Spleen (tissue), 11 donors: ENCODE measurements around the gene DTL. TPM values are rescaled to one million over a fixed set of nuclear protein-coding genes. Genes with fewer than 3 reads are reported as not detected.

ENCODE experiments used
- DNase-seq: peaks from one replicate; pipeline ENCODE4 v3.0.0-alpha.2; 2020
- H3K27ac ChIP-seq, 8 donors: fragments of 200-600 bp; sonication (generic) in 7 of 8; 1 replicate in 4 of 8; 2 replicates in 4 of 8; pipeline versions ENCODE4 v1.5.0 to v1.8.0; 2016 to 2021; ENCODE audit warnings: inconsistent platforms in 4 of 8, mild to moderate bottlenecking in 4 of 8, moderate library complexity in 1 of 8
- H3K27me3 ChIP-seq, 7 donors: fragments of 200-600 bp; sonication (generic) in 6 of 7; replicated peaks in 1 of 7; 1 replicate in 4 of 7; 2 replicates in 3 of 7; pipeline versions ENCODE4 v1.5.0 to v1.8.0; 2016 to 2021; ENCODE audit warnings: inconsistent platforms in 3 of 7, mild to moderate bottlenecking in 1 of 7
- H3K36me3 ChIP-seq, 6 donors: fragments of 200-600 bp; sonication (generic) in 5 of 6; 1 replicate in 4 of 6; 2 replicates in 2 of 6; pipeline versions ENCODE4 v1.5.0 to v1.8.0; 2016 to 2021; ENCODE audit warnings: inconsistent platforms in 2 of 6
- H3K4me1 ChIP-seq, 6 donors: fragments of 200-600 bp; sonication (generic) in 5 of 6; 1 replicate in 3 of 6; 2 replicates in 3 of 6; pipeline versions ENCODE4 v1.5.0 to v1.8.0; 2016 to 2021; ENCODE audit warnings: inconsistent platforms in 3 of 6
- H3K4me3 ChIP-seq, 8 donors: fragments of 200-600 bp; sonication (generic) in 7 of 8; 1 replicate in 4 of 8; 2 replicates in 4 of 8; pipeline versions ENCODE4 v1.5.0 to v1.8.0; 2016 to 2021; ENCODE audit warnings: inconsistent platforms in 4 of 8, mild to moderate bottlenecking in 4 of 8, moderate library complexity in 2 of 8
- H3K9me3 ChIP-seq, 8 donors: fragments of 200-600 bp; sonication (generic) in 7 of 8; 1 replicate in 4 of 8; 2 replicates in 4 of 8; pipeline versions ENCODE4 v1.5.0 to v1.8.0; 2016 to 2021; ENCODE audit warnings: inconsistent platforms in 4 of 8
- CTCF ChIP-seq, 11 experiments: fragments of 200-600 bp in 7 of 11; fragments of 450-650 bp in 4 of 11; sonication (generic) in 4 of 11; IDR thresholded peaks in 8 of 11; conservative IDR thresholded peaks in 3 of 11; 1 replicate in 7 of 11; 2 replicates in 4 of 11; pipeline versions ENCODE4 v1.4.0 to v1.8.0; 2016 to 2021; ENCODE audit warnings: antibody characterized with exemption in 11 of 11, inconsistent platforms in 4 of 11, mild to moderate bottlenecking in 1 of 11
- POLR2A ChIP-seq, 3 donors: fragments of 450-650 bp; IDR thresholded peaks; one replicate each; pipeline ENCODE4 v1.5.1; 2017; ENCODE audit warnings: antibody characterized with exemption in 3 of 3, mild to moderate bottlenecking in 1 of 3
- POLR2AphosphoS5 ChIP-seq, 3 donors: sonication (generic); formaldehyde crosslinking; IDR thresholded peaks; one replicate each; pipeline ENCODE4 v1.5.1; 2017; ENCODE audit warnings: antibody characterized with exemption in 3 of 3
- WGBS, 5 donors: extraction: QIAGEN DNeasy Blood & Tissue Kit in 3 of 5; methylation state at CpG; one replicate each; pipeline versions ENCODE4 v1.1.5 to v1.1.7; 2013 to 2018; 5-methylcytosine and 5-hydroxymethylcytosine counted together
- intact Hi-C: fragments of 100-400 bp; cut with DNase I; formaldehyde crosslinking; loops from one replicate; pipeline ENCODE4 v1.15.0; 2023; ENCODE audit warnings: low total_unique reads
- polyA plus RNA-seq, 3 donors: library from polyadenylated mRNA; stranded (reverse); fragments of 200-250 nt; gene quantifications; one replicate each; pipeline ENCODE4 v1.2.1, GENCODE V29; 2013
- total RNA-seq, 7 donors: library from RNA; depleted of rRNA in 3 of 7; stranded (reverse); fragments of >200 nt in 3 of 7; fragmentation: NEBNext Ultra II Directional in 4 of 7; extraction: Animal tissue kit (Norgen Biotek cat#: 25700) in 4 of 7; gene quantifications; one replicate each; pipeline versions ENCODE4 v1.1.0 to v1.2.1, GENCODE V29; 2016 to 2021
- donor health status: healthy with polysubstance abuse.
- donor health status: DM: no; HTN: no; CAD: no; lungs with moderate emphysema.
- donor health status: DM: no; HTN: no; CAD: no.
- donor health status: Bipolar disorder and iron deficiency.
- donor health status: healthy.
- donor health status: DM: no; HTN: no; CAD: no.
- donor health status: DM: yes; HTN: yes; CAD: no.

Gene DTL
- total and polyA plus RNA-seq, 10 donors: 0.76 to 15.7 (median 9.2) TPM

- DNase-seq: no peak
- TF ChIP-seq POLR2A (IDR thresholded peaks at IDR 0.05) (no peak), CTCF (IDR thresholded peaks at IDR 0.05 in 8 of 11, conservative IDR thresholded peaks at IDR 0.05 in 3 of 11) (no peak), POLR2AphosphoS5 (IDR thresholded peaks at IDR 0.05) (no peak)
- Histone ChIP-seq H3K36me3 (no peaks in the 10 kb centered on the region), H3K4me3 (no peak overlapping the region), H3K9me3 (no peaks in the 10 kb centered on the region), H3K27me3 (no peaks in the 10 kb centered on the region), H3K4me1 (no peaks in the 10 kb centered on the region), H3K27ac (no peak overlapping the region)
- WGBS, 5 donors: 71 to 87% (median 87%) methylated on average over 7 of the region's 7 CpGs
- intact Hi-C loops: no loop called here
Observed at GRCh38 chr1:212118167-212118871, 82.8 kb downstream of the DTL start.

GRCh38 chr1:212118872-212119260 lies 83.3 kb downstream of the DTL start:
- intact Hi-C loops: no loop called here
- H3K27ac ChIP-seq: no peak overlapping the region

GRCh38 chr1:212119397-212119837 lies 83.9 kb downstream of the DTL start:
- Histone ChIP-seq H3K36me3 (no peaks in the 10 kb centered on the region), H3K27ac (no peak overlapping the region), H3K4me1 (peaks cover 0 to under 1% (median 0%) of the 10 kb centered on the region in 6 donors), H3K27me3 (no peaks in the 10 kb centered on the region), H3K4me3 (no peak overlapping the region), H3K9me3 (no peaks in the 10 kb centered on the region)
- 82 to 92% (median 89%) methylated on average over 5 of the region's 5 CpGs for WGBS, 5 donors
- no peak for DNase-seq
- intact Hi-C loops: no loop called here
- TF ChIP-seq POLR2A (IDR thresholded peaks at IDR 0.05) (no peak), POLR2AphosphoS5 (IDR thresholded peaks at IDR 0.05) (no peak), CTCF (IDR thresholded peaks at IDR 0.05 in 8 of 11, conservative IDR thresholded peaks at IDR 0.05 in 3 of 11) (no peak)

More at GRCh38 chr1:212118872-212119260, 83.3 kb downstream of the DTL start:
- H3K36me3 ChIP-seq: no peaks in the 10 kb centered on the region
- no peak for TF ChIP-seq CTCF (IDR thresholded peaks at IDR 0.05 in 8 of 11, conservative IDR thresholded peaks at IDR 0.05 in 3 of 11)
- TF ChIP-seq POLR2AphosphoS5 (IDR thresholded peaks at IDR 0.05): no peak
- TF ChIP-seq POLR2A (IDR thresholded peaks at IDR 0.05): no peak
- no peaks in the 10 kb centered on the region for H3K9me3 ChIP-seq
- 76 to 86% (median 84%) methylated on average over 2 of the region's 2 CpGs for WGBS, 5 donors
- no peak for DNase-seq
- no peaks in the 10 kb centered on the region for H3K4me1 ChIP-seq
- no peak overlapping the region for H3K4me3 ChIP-seq
- H3K27me3 ChIP-seq: no peaks in the 10 kb centered on the region

- no peak overlapping the region for H3K27ac ChIP-seq
- intact Hi-C loops: no loop called here
- peaks cover 0 to 5% (median under 1%) of the 10 kb centered on the region in 6 donors for H3K4me1 ChIP-seq
- no peaks in the 10 kb centered on the region for H3K27me3 ChIP-seq
- 97 to 100% (median 98%) methylated on average over 3 of the region's 3 CpGs for WGBS, 5 donors
- no peak for DNase-seq
- H3K9me3 ChIP-seq: no peaks in the 10 kb centered on the region
- H3K36me3 ChIP-seq: no peaks in the 10 kb centered on the region
- no peak for TF ChIP-seq POLR2AphosphoS5 (IDR thresholded peaks at IDR 0.05)
- TF ChIP-seq POLR2A (IDR thresholded peaks at IDR 0.05): no peak
- TF ChIP-seq CTCF (IDR thresholded peaks at IDR 0.05 in 8 of 11, conservative IDR thresholded peaks at IDR 0.05 in 3 of 11): no peak
- H3K4me3 ChIP-seq: no peak overlapping the region
Observed at GRCh38 chr1:212119863-212120262, 84.3 kb downstream of the DTL start.
